Measurements from ENCODE around the gene SLC1A2. TPM values are rescaled to one million over a fixed set of nuclear protein-coding genes. Genes with fewer than 3 reads are reported as not detected.

SLC1A2 gene
- total RNA-seq, 4 donors from 2014 or later, result 0.84 to 2.1 (median 1.2) TPM

GRCh38 chr11:35233518-35233917 lies 185.8 kb downstream of the SLC1A2 start:
- no peak overlapping the region for H3K4me3 ChIP-seq (ENCODE audit: low read depth, poor library complexity, severe bottlenecking)
- 46 to 65% methylated on average over 1 of the region's 1 CpG for WGBS, 2 donors
- DNase-seq (ENCODE audit: low spot score in 2 of 2), result no peak
- intact Hi-C loops (cut with DNase I; ENCODE audit: low total_unique reads), result no loop called here
- TF ChIP-seq, protein P1, sequence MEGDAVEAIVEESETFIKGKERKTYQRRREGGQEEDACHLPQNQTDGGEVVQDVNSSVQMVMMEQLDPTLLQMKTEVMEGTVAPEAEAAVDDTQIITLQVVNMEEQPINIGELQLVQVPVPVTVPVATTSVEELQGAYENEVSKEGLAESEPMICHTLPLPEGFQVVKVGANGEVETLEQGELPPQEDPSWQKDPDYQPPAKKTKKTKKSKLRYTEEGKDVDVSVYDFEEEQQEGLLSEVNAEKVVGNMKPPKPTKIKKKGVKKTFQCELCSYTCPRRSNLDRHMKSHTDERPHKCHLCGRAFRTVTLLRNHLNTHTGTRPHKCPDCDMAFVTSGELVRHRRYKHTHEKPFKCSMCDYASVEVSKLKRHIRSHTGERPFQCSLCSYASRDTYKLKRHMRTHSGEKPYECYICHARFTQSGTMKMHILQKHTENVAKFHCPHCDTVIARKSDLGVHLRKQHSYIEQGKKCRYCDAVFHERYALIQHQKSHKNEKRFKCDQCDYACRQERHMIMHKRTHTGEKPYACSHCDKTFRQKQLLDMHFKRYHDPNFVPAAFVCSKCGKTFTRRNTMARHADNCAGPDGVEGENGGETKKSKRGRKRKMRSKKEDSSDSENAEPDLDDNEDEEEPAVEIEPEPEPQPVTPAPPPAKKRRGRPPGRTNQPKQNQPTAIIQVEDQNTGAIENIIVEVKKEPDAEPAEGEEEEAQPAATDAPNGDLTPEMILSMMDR (IDR thresholded peaks at IDR 0.05), result no peak
- TF ChIP-seq POLR2A (IDR thresholded peaks at IDR 0.05), result no peak

- TF ChIP-seq, protein P1 (IDR thresholded peaks at IDR 0.05), result no peak
- no peak for TF ChIP-seq POLR2A (IDR thresholded peaks at IDR 0.05)
- no peak for DNase-seq (ENCODE audit: low spot score in 2 of 2)
- intact Hi-C loops (cut with DNase I; ENCODE audit: low total_unique reads), result no loop called here
- 78 to 84% methylated on average over 4 of the region's 4 CpGs for WGBS, 2 donors
- no peak overlapping the region for H3K4me3 ChIP-seq (ENCODE audit: low read depth, poor library complexity, severe bottlenecking)
These were observed 186.4 kb downstream of the SLC1A2 start for GRCh38 chr11:35232891-35233330.

GRCh38 chr11:35231076-35231860 lies 188.1 kb downstream of the SLC1A2 start:
- WGBS, 2 donors, result 83 to 89% methylated on average over 5 of the region's 5 CpGs
- TF ChIP-seq, protein P1 (IDR thresholded peaks at IDR 0.05), result no peak
- no peak for TF ChIP-seq POLR2A (IDR thresholded peaks at IDR 0.05)
- no peak for DNase-seq (ENCODE audit: low spot score in 2 of 2)
- intact Hi-C loops (cut with DNase I; ENCODE audit: low total_unique reads), result no loop called here
- H3K4me3 ChIP-seq (ENCODE audit: low read depth, poor library complexity, severe bottlenecking), result no peak overlapping the region

- 92 to 96% methylated on average over 1 of the region's 1 CpG for WGBS, 2 donors
- no peak for TF ChIP-seq POLR2A (IDR thresholded peaks at IDR 0.05)
- TF ChIP-seq, protein P1 (IDR thresholded peaks at IDR 0.05), result no peak
- intact Hi-C loops (cut with DNase I; ENCODE audit: low total_unique reads), result no loop called here
These were observed 189.0 kb downstream of the SLC1A2 start for GRCh38 chr11:35230388-35230787.

DNA sequence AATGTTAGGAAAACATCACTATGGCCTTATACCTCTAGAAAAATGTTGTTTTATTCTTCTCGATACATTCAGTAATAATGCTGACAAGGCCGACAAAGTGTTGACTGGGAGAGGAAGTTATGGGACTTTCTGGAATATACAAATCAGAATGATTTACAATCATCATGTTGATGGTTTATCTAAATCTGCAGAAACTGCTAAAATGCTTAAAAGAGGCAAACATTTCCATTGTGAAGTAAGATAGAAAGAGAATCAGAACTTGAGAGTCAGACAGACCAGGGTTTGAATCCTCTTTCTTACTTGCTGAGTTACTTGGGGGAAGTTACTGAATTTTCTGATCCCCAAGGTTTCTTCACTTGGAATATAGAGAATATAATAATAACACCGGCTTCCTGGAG lies 191.0 kb downstream of the SLC1A2 start:
- intact Hi-C loops (cut with DNase I; ENCODE audit: low total_unique reads), result no loop called here
- no peak for DNase-seq (ENCODE audit: low spot score in 2 of 2)
- no peak overlapping the region for H3K4me3 ChIP-seq (ENCODE audit: low read depth, poor library complexity, severe bottlenecking)
- WGBS, 2 donors, result 73 to 91% methylated on average over 3 of the region's 3 CpGs
- no peak for TF ChIP-seq POLR2A (IDR thresholded peaks at IDR 0.05)
- TF ChIP-seq, protein P1 (IDR thresholded peaks at IDR 0.05), result no peak

More at GRCh38 chr11:35230388-35230787, 189.0 kb downstream of the SLC1A2 start:
- DNase-seq (ENCODE audit: low spot score in 2 of 2), result no peak
- no peak overlapping the region for H3K4me3 ChIP-seq (ENCODE audit: low read depth, poor library complexity, severe bottlenecking)

Data from lower leg skin (tissue), 4 donors.